ENCODE results near the gene DRC3. TPM values are rescaled to one million over a fixed set of nuclear protein-coding genes. Genes with fewer than 3 reads are reported as not detected.
A peak's percentile ranks its signal among the peaks of the same experiment; 100 is the strongest.

Gene DRC3
- total RNA-seq, 1 experiment from 2014 or later: 2.3 TPM

GRCh38 chr17:18038149-18038850 lies 65.6 kb downstream of the DRC3 start:
- peak overlapping the region; percentile 75 for H3K4me3 Mint-ChIP-seq (ENCODE audit: unreplicated experiment)
- intact Hi-C loops (cut with micrococcal nuclease): loop anchor here (10.0 kb wide), 1 partner anchor 353 kb away; the partner anchor contains the start of gene RAI1
- POLR2A ChIA-PET: interaction anchor here (0.6 to 2.3 kb wide), 10 partner anchors 12 to 236 kb away, joined by 3 to 11 read pairs (median 4); partner anchors contain the start of genes DRC3, FLII and TOM1L2
- TF ChIP-seq CTCF (IDR thresholded peaks at IDR 0.05; ENCODE audit: unreplicated experiment): no peak
- BruUV-seq (replicated peaks): TSS peak; percentile 54
- H3K27me3 Mint-ChIP-seq (ENCODE audit: insufficient read depth, unreplicated experiment): no peaks in the 10 kb centered on the region
- DNase-seq (ENCODE audit: unreplicated experiment): peak; percentile 10
- CTCF ChIA-PET: interaction anchor here (0.6 to 2.0 kb wide), 5 partner anchors 10 to 980 kb away, joined by 3 to 6 read pairs (median 3); no protein-coding TSS in a partner anchor
- H3K36me3 Mint-ChIP-seq (ENCODE audit: insufficient read depth, unreplicated experiment): peaks cover 13% of the 10 kb centered on the region
- H3K4me1 Mint-ChIP-seq (ENCODE audit: insufficient read depth, unreplicated experiment): peaks cover 40% of the 10 kb centered on the region
- no peaks in the 10 kb centered on the region for H3K9me3 Mint-ChIP-seq (ENCODE audit: unreplicated experiment)
- peak overlapping the region; percentile 72 for H3K27ac Mint-ChIP-seq (ENCODE audit: low read depth, unreplicated experiment)

- Mint-ChIP-seq H3K4me1 (ENCODE audit: insufficient read depth, unreplicated experiment) (peaks cover 40% of the 10 kb centered on the region), H3K27ac (ENCODE audit: low read depth, unreplicated experiment) (peak within 1 kb of the TSS; percentile 72), H3K36me3 (ENCODE audit: insufficient read depth, unreplicated experiment) (peaks cover 13% of the 10 kb centered on the region), H3K27me3 (ENCODE audit: insufficient read depth, unreplicated experiment) (no peaks in the 10 kb centered on the region), H3K4me3 (ENCODE audit: unreplicated experiment) (peak within 1 kb of the TSS; percentile 75), H3K9me3 (ENCODE audit: unreplicated experiment) (no peaks in the 10 kb centered on the region)
- intact Hi-C loops (cut with micrococcal nuclease): loop anchor here (1.0 to 10.0 kb wide), 2 partner anchors 67 to 354 kb away; partner anchors contain the start of genes DRC3, RAI1 and TOM1L2
- TF ChIP-seq CTCF (IDR thresholded peaks at IDR 0.05; ENCODE audit: unreplicated experiment): no peak
- DNase-seq (ENCODE audit: unreplicated experiment): peak; percentile 99
- no TSS peak for BruUV-seq (replicated peaks)
- ChIA-PET POLR2A (interaction anchor here (0.8 to 2.3 kb wide), 8 partner anchors 13 to 220 kb away, joined by 3 to 11 read pairs (median 4); partner anchors contain the start of genes DRC3, FLII and TOM1L2), CTCF (interaction anchor here (0.9 to 2.0 kb wide), 2 partner anchors 118 to 120 kb away, joined by 3 to 5 read pairs; no protein-coding TSS in a partner anchor)
Observed at GRCh38 chr17:18038861-18039534, 66.3 kb downstream of the DRC3 start, which contains the start of the genes ATPAF2 and GID4. Gene ATPAF2, minus strand, starts transcription at chr17:18039168. Its CDS starts 155 bp downstream, at chr17:18039013. Gene GID4, plus strand, starts transcription at chr17:18039408. Its CDS starts 57 bp downstream, at chr17:18039465.

- Mint-ChIP-seq H3K27ac (ENCODE audit: low read depth, unreplicated experiment) (peak overlapping the region; percentile 72), H3K36me3 (ENCODE audit: insufficient read depth, unreplicated experiment) (peaks cover 13% of the 10 kb centered on the region), H3K27me3 (ENCODE audit: insufficient read depth, unreplicated experiment) (no peaks in the 10 kb centered on the region), H3K9me3 (ENCODE audit: unreplicated experiment) (no peaks in the 10 kb centered on the region), H3K4me3 (ENCODE audit: unreplicated experiment) (peak overlapping the region; percentile 75), H3K4me1 (ENCODE audit: insufficient read depth, unreplicated experiment) (peaks cover 40% of the 10 kb centered on the region)
- POLR2A ChIA-PET: interaction anchor here (1.0 to 1.2 kb wide), 2 partner anchors 17 to 219 kb away, joined by 3 to 5 read pairs; partner anchors contain the start of gene FLII
- no peak for TF ChIP-seq CTCF (IDR thresholded peaks at IDR 0.05; ENCODE audit: unreplicated experiment)
- BruUV-seq (replicated peaks): no TSS peak
- DNase-seq (ENCODE audit: unreplicated experiment): peak; percentile 18
- intact Hi-C loops (cut with micrococcal nuclease): loop anchor here (1.0 to 10.0 kb wide), 2 partner anchors 67 to 355 kb away; partner anchors contain the start of genes DRC3, RAI1 and TOM1L2
- CTCF ChIA-PET: interaction anchor here (0.9 kb wide), 1 partner anchor 119 kb away, joined by 3 read pairs; no protein-coding TSS in a partner anchor
Observed at GRCh38 chr17:18039535-18040260, 67.0 kb downstream of the DRC3 start.

Measured in MCF 10A (cell line).